Measurements from ENCODE around the gene CYP4F2.
"Not testable (repeated sequence)": the region's sequence is repeated elsewhere in the genome, so short reads cannot be mapped to it uniquely, and the experiment has no call there.

GRCh38 chr19:15835565-15836329, 62.1 kb downstream of the CYP4F2 start:
- not testable (repeated sequence) for TF ChIP-seq CTCF (IDR thresholded peaks at IDR 0.05; ENCODE audit: poor library complexity); EZH2 (IDR thresholded peaks at IDR 0.05; ENCODE audit: borderline replicate concordance)
